ENCODE results near the gene PHF20. TPM values are rescaled to one million over a fixed set of nuclear protein-coding genes. Genes with fewer than 3 reads are reported as not detected.
"Not testable (repeated sequence)": the region's sequence is repeated elsewhere in the genome, so short reads cannot be mapped to it uniquely, and the experiment has no call there.

Gene PHF20
- total RNA-seq, 1 donor from 2014 or later: 76.1 TPM

DNA sequence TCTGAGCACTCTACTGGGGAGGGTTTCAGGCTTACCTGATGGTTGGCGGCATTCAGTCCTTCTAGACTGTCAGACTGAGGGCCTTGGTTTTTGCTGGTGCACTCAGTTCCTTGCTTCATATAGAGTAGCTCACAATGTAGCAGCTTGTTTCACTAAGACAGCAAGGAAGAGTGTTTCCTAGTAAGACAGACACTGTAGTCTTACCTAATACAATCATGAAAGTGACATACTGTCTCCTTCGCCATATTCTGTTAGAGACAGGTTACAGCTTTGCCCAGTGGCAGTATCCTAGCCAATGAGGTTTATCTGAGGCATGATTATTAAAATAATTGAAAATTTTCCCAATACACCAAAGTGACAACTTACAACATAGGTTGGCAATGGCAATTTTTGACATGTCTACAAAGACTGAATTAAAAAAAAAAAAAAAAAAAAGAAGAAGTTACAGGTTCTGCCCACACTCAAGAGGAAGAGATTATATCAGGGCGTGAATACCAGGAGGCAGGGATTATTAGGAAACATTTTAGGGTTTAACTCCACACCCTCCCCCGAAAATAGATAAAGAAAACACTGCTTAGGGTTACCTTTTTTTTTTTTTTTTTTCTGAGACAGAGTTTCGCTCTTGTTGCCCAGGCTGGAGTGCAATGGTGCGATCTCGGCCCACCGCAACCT is 115.7 kb downstream of the PHF20 start:
- Mint-ChIP-seq H3K4me1 (ENCODE audit: low read depth, unreplicated experiment) (peaks cover 24% of the 10 kb centered on the region), H3K4me3 (ENCODE audit: unreplicated experiment) (no peak overlapping the region), H3K27me3 (ENCODE audit: unreplicated experiment) (peaks cover 5% of the 10 kb centered on the region), H3K36me3 (ENCODE audit: unreplicated experiment) (peaks cover 5% of the 10 kb centered on the region), H3K9me3 (ENCODE audit: unreplicated experiment) (peaks cover 6% of the 10 kb centered on the region), H3K27ac (ENCODE audit: unreplicated experiment) (peak overlapping the region; percentile 89)
- DNase-seq: no peak
- TF ChIP-seq, protein P1, sequence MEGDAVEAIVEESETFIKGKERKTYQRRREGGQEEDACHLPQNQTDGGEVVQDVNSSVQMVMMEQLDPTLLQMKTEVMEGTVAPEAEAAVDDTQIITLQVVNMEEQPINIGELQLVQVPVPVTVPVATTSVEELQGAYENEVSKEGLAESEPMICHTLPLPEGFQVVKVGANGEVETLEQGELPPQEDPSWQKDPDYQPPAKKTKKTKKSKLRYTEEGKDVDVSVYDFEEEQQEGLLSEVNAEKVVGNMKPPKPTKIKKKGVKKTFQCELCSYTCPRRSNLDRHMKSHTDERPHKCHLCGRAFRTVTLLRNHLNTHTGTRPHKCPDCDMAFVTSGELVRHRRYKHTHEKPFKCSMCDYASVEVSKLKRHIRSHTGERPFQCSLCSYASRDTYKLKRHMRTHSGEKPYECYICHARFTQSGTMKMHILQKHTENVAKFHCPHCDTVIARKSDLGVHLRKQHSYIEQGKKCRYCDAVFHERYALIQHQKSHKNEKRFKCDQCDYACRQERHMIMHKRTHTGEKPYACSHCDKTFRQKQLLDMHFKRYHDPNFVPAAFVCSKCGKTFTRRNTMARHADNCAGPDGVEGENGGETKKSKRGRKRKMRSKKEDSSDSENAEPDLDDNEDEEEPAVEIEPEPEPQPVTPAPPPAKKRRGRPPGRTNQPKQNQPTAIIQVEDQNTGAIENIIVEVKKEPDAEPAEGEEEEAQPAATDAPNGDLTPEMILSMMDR (IDR thresholded peaks at IDR 0.05; ENCODE audit: partially characterized antibody, unreplicated experiment): no peak

DNA sequence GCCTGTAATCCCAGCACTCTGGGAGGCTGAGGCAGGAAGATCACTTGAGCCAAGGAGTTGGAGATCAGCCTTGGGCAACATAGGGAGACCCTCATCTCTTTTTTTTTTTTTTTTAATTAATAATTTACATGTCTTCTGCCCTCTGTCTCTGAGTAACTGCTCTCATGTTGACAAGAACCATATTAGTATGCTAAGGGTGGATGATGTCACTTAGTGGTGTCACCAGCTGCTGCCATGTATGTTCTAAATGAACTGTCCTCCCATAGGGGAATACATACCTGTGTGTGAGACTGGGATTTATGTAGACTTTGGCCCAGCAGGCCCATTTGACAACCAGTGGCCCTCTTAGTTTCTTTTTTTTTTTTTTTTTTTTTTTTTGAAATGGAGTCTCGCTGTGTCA is 116.8 kb downstream of the PHF20 start:
- peaks cover 23% of the 10 kb centered on the region for H3K4me1 Mint-ChIP-seq (ENCODE audit: low read depth, unreplicated experiment)
- no peak for DNase-seq
- H3K36me3 Mint-ChIP-seq (ENCODE audit: unreplicated experiment): peaks cover 5% of the 10 kb centered on the region
- TF ChIP-seq, protein P1 (IDR thresholded peaks at IDR 0.05; ENCODE audit: partially characterized antibody, unreplicated experiment): no peak
- no peak overlapping the region for H3K4me3 Mint-ChIP-seq (ENCODE audit: unreplicated experiment)
- peaks cover 5% of the 10 kb centered on the region for H3K27me3 Mint-ChIP-seq (ENCODE audit: unreplicated experiment)
- H3K27ac Mint-ChIP-seq (ENCODE audit: unreplicated experiment): peak overlapping the region; percentile 89
- peaks cover 6% of the 10 kb centered on the region for H3K9me3 Mint-ChIP-seq (ENCODE audit: unreplicated experiment)

DNA sequence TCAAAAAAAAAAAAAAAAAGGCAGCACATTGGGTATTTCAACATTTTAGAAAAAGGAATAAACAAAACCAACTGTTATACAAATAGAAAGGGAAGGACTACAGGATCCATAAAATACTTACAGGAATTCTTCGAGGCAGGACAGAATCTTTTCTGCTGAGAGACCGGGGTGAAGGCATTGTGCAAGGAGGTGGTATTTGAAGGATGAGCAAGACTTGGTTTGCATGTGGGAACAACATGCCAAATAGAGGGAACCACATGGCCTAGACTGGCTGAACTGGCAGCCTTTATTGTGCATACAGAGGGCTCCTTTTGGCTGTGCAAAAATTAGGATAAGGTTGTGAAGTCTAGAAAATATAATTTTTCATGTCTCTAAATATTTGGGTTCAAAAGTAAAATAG is 119.6 kb downstream of the PHF20 start:
- H3K27me3 Mint-ChIP-seq (ENCODE audit: unreplicated experiment): peaks cover 5% of the 10 kb centered on the region
- no peak for DNase-seq
- H3K27ac Mint-ChIP-seq (ENCODE audit: unreplicated experiment): no peak overlapping the region
- peaks cover 15% of the 10 kb centered on the region for H3K4me1 Mint-ChIP-seq (ENCODE audit: low read depth, unreplicated experiment)
- peaks cover 5% of the 10 kb centered on the region for H3K9me3 Mint-ChIP-seq (ENCODE audit: unreplicated experiment)
- peaks cover 5% of the 10 kb centered on the region for H3K36me3 Mint-ChIP-seq (ENCODE audit: unreplicated experiment)
- no peak overlapping the region for H3K4me3 Mint-ChIP-seq (ENCODE audit: unreplicated experiment)
- TF ChIP-seq, protein P1 (IDR thresholded peaks at IDR 0.05; ENCODE audit: partially characterized antibody, unreplicated experiment): no peak

DNA sequence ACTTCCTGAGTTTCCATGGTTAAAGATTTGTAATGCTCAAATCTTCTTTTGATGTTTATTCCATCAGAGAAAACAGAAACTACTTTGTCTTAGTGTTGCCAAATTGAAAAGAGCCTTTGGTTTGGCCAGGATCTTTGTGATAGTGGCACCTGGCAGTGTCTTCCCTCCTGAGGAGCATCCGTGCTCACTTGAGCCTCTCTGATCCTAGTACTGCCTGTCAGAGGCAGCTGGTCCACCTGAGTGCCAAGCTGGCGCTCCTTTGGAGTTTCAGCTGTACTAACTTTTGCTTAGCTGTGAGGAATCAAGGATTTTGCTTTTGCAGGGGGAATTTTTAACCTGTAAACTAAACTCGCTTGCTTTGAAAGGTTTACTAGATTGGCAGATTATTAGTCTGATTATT is 121.1 kb downstream of the PHF20 start:
- H3K36me3 Mint-ChIP-seq (ENCODE audit: unreplicated experiment): no peaks in the 10 kb centered on the region
- H3K4me3 Mint-ChIP-seq (ENCODE audit: unreplicated experiment): no peak overlapping the region
- no peaks in the 10 kb centered on the region for H3K27me3 Mint-ChIP-seq (ENCODE audit: unreplicated experiment)
- DNase-seq: no peak
- H3K27ac Mint-ChIP-seq (ENCODE audit: unreplicated experiment): no peak overlapping the region
- TF ChIP-seq, protein P1 (IDR thresholded peaks at IDR 0.05; ENCODE audit: partially characterized antibody, unreplicated experiment): no peak
- H3K9me3 Mint-ChIP-seq (ENCODE audit: unreplicated experiment): no peaks in the 10 kb centered on the region
- peaks cover 3% of the 10 kb centered on the region for H3K4me1 Mint-ChIP-seq (ENCODE audit: low read depth, unreplicated experiment)

DNA sequence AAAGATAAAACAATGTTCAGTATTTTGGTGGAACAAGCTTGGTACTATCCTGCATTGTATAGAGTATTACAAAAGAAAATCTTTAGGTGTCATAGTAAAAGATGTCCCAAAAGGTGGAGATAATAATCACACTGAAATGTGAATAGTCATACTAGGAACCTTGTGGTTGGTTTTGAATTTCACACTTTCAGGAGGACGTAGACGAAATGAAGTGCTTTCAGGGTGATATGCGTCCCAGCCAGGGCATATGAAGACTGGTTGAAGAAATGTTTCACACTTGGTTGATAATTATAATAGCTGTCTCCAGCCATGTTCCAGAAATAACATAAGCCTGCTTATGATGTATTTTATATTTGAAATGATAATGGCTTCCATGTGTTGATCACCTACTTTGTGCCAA is 122.1 kb downstream of the PHF20 start:
- TF ChIP-seq, protein P1 (IDR thresholded peaks at IDR 0.05; ENCODE audit: partially characterized antibody, unreplicated experiment): no peak
- DNase-seq: no peak
- Mint-ChIP-seq H3K4me1 (ENCODE audit: low read depth, unreplicated experiment) (no peaks in the 10 kb centered on the region), H3K27me3 (ENCODE audit: unreplicated experiment) (no peaks in the 10 kb centered on the region), H3K9me3 (ENCODE audit: unreplicated experiment) (no peaks in the 10 kb centered on the region), H3K4me3 (ENCODE audit: unreplicated experiment) (no peak overlapping the region), H3K36me3 (ENCODE audit: unreplicated experiment) (no peaks in the 10 kb centered on the region), H3K27ac (ENCODE audit: unreplicated experiment) (no peak overlapping the region)

DNA sequence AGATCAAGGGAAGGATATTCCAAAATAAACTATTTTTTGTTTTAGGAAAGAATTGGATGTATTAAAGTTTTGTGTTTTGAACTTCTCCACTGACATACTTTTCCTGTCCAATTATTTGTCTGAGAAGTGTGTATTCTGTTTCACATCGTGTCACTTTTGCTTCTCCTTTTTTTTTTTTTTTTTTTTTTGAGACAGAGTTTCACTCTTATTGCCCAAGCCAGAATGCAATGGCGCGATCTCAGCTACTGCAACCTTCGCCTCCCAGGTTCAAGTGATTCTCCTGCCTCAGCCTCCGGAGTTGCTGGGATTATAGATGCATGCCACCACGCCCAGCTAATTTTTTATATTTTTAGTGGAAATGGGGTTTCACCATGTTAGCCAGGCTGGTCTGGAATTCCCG is 123.7 kb downstream of the PHF20 start:
- H3K36me3 Mint-ChIP-seq (ENCODE audit: unreplicated experiment); H3K27me3 Mint-ChIP-seq (ENCODE audit: unreplicated experiment); DNase-seq; H3K9me3 Mint-ChIP-seq (ENCODE audit: unreplicated experiment); H3K4me3 Mint-ChIP-seq (ENCODE audit: unreplicated experiment); H3K4me1 Mint-ChIP-seq (ENCODE audit: low read depth, unreplicated experiment); H3K27ac Mint-ChIP-seq (ENCODE audit: unreplicated experiment): not testable (repeated sequence)
